HepG2 (cell line): Measurements from ENCODE around the gene RASGRF1. TPM values are rescaled to one million over a fixed set of nuclear protein-coding genes. Genes with fewer than 3 reads are reported as not detected.
A peak's percentile ranks its signal among the peaks of the same experiment; 100 is the strongest.

Experiments used
- ATAC-seq: fragments of 200-7000 bp; cut with Tn5 transposase; 3 replicates; pipeline ENCODE4 v1.9.1; 2020; ENCODE audit warnings: mild to moderate bottlenecking, moderate library complexity
- BruUV-seq: library from RNA; stranded (reverse); fragments of 400-500 nt; replicated peaks from 2 replicates; lab custom pipeline; 2021; lab: Mats Ljungman, UMichigan
- CTCF ChIA-PET: fragments of 300-600 bp; formaldehyde crosslinking; extraction: SDS; loops from one replicate; lab custom pipeline; 2021; ENCODE audit warnings: low total read pairs, inconsistent platforms, low intra/inter-chr PET ratio; lab: Yijun Ruan, JAX
- POLR2A ChIA-PET: fragments of 350-600 bp; sonication (Branson Sonifier 250); formaldehyde crosslinking; loops from one replicate; lab custom pipeline; 2020; ENCODE audit warnings: antibody characterized with exemption, inconsistent platforms; lab: Yijun Ruan, JAX
- DNase-seq: peaks from one replicate; pipeline ENCODE4 v3.0.0-alpha.2; 2015; ENCODE audit warnings: low spot score
- FAIRE-seq: peaks from 3 replicates; lab custom pipeline; 2011; peaks lifted over from hg19 to GRCh38; lab: Jason Lieb, UNC
- H2AFZ ChIP-seq: one replicate; pipeline ENCODE4 v1.6.1; 2011; ENCODE audit warnings: low read length, inconsistent platforms
- H3K27ac ChIP-seq: fragments of 300-600 bp; 3 replicates; pipeline ENCODE4 v1.8.0; 2011; ENCODE audit warnings: mixed run types, mild to moderate bottlenecking, mixed read lengths, low read length, inconsistent platforms; ENCODE audit not compliant: insufficient read depth; ENCODE audit errors: extremely low read length
- H3K27me3 ChIP-seq, 2 experiments: fragments of 200-600 bp in 1 of 2; 2 replicates in 1 of 2; 3 replicates in 1 of 2; pipeline versions ENCODE4 v1.6.0 to v1.8.0; 2011; ENCODE audit warnings: low read length in 2 of 2, mild to moderate bottlenecking in 2 of 2, moderate library complexity in 2 of 2, inconsistent platforms in 1 of 2; ENCODE audit not compliant: insufficient read depth in 2 of 2, control insufficient read depth in 1 of 2
- H3K36me3 ChIP-seq, 2 experiments: fragments of 200-600 bp in 1 of 2; replicated peaks in 1 of 2; 2 replicates in 1 of 2; 3 replicates in 1 of 2; pipeline versions ENCODE4 v1.5.1 to v1.8.0; 2011; ENCODE audit warnings: low read length in 2 of 2, inconsistent platforms in 1 of 2; ENCODE audit not compliant: insufficient read depth in 2 of 2, control insufficient read depth in 1 of 2
- H3K4me1 ChIP-seq: 2 replicates; pipeline ENCODE4 v1.5.1; 2012; ENCODE audit warnings: low read length, inconsistent platforms; ENCODE audit not compliant: insufficient read depth
- H3K4me2 ChIP-seq: 2 replicates; pipeline ENCODE4 v1.6.0; 2011; ENCODE audit warnings: low read depth, low read length, inconsistent platforms
- H3K4me3 ChIP-seq, 3 experiments: fragments of 200-600 bp in 1 of 3; sonication (generic), shearing (Covaris generic) in 1 of 3; replicated peaks in 1 of 3; 2 replicates each; pipeline ENCODE4 v1.5.1; 2011 to 2016; ENCODE audit warnings: low read length in 3 of 3, inconsistent platforms in 2 of 3, low read depth in 2 of 3, mild to moderate bottlenecking in 2 of 3, control low read depth in 1 of 3, mixed read lengths in 1 of 3; ENCODE audit not compliant: insufficient read depth in 1 of 3
- H3K79me2 ChIP-seq: one replicate; pipeline ENCODE4 v1.6.1; 2011; ENCODE audit warnings: low read length, inconsistent platforms; ENCODE audit not compliant: insufficient read depth
- H3K9ac ChIP-seq: 2 replicates; pipeline ENCODE4 v1.6.0; 2011; ENCODE audit warnings: mild to moderate bottlenecking, low read depth, low read length, inconsistent platforms; ENCODE audit not compliant: insufficient read depth
- H3K9me3 ChIP-seq: 2 replicates; pipeline ENCODE4 v1.5.1; 2012; ENCODE audit warnings: mild to moderate bottlenecking, low read length
- H4K20me1 ChIP-seq: 2 replicates; pipeline ENCODE4 v1.6.0; 2011; ENCODE audit warnings: inconsistent platforms, mild to moderate bottlenecking, low read length, moderate library complexity; ENCODE audit not compliant: insufficient read depth
- FOXK1 ChIP-seq: sonication (generic); formaldehyde crosslinking; IDR thresholded peaks from 2 replicates; pipeline ENCODE4 v1.4.0; 2020; ENCODE audit warnings: low read depth, missing genetic modification reagents, borderline replicate concordance
- IRF2 ChIP-seq: IDR thresholded peaks from 2 replicates; pipeline ENCODE4 v1.6.1; 2018; ENCODE audit warnings: missing genetic modification reagents, missing compliant biosample characterization
- MTA1 ChIP-seq: sonication (generic); formaldehyde crosslinking; IDR thresholded peaks from 2 replicates; pipeline ENCODE4 v1.4.0; 2020; ENCODE audit warnings: missing genetic modification reagents, mild to moderate bottlenecking, borderline replicate concordance
- NBN ChIP-seq: fragments of 450-650 bp; conservative IDR thresholded peaks from 2 replicates; pipeline ENCODE4 v1.6.1; 2017
- PTBP1 ChIP-seq: fragments of 200-400 bp; formaldehyde crosslinking; IDR thresholded peaks from 2 replicates; pipeline ENCODE4 v1.6.1; 2018; ENCODE audit warnings: low read length, low read depth; ENCODE audit not compliant: poor library complexity, severe bottlenecking
- TP53 ChIP-seq: sonication (generic); formaldehyde crosslinking; conservative IDR thresholded peaks from 2 replicates; pipeline ENCODE4 v1.4.0; 2020; ENCODE audit warnings: missing genetic modification reagents
- ZBTB38 ChIP-seq: sonication (generic); formaldehyde crosslinking; IDR thresholded peaks from 2 replicates; pipeline ENCODE4 v1.5.1; 2020; ENCODE audit warnings: mild to moderate bottlenecking, missing genetic modification reagents
- ZFY ChIP-seq: sonication (generic); formaldehyde crosslinking; IDR thresholded peaks from 2 replicates; pipeline ENCODE4 v1.4.0; 2020; ENCODE audit warnings: missing genetic modification reagents
- ZNF251 ChIP-seq: sonication (generic); formaldehyde crosslinking; IDR thresholded peaks from 2 replicates; pipeline ENCODE4 v1.9.0; 2021; ENCODE audit warnings: mild to moderate bottlenecking, missing genetic modification reagents
- WGBS: methylation state at CpG from one replicate; pipeline ENCODE4 v1.1.6; 2017; ENCODE audit warnings: low lambda C conversion rate; 5-methylcytosine and 5-hydroxymethylcytosine counted together
- in situ Hi-C: cut with HindIII; loops from 2 replicates; pipeline ENCODE4 v1.10.0; 2017; ENCODE audit warnings: low pct_unique_long_range_greater_than_20kb; ENCODE audit not compliant: extremely low pct_ligation_motif_present
- intact Hi-C: fragments of 100-400 bp; cut with micrococcal nuclease; formaldehyde crosslinking; loops from one replicate; pipeline ENCODE4 v1.10.0; 2022; ENCODE audit not compliant: unreplicated experiment
- polyA plus RNA-seq, 8 experiments: library from polyadenylated mRNA; depleted of rRNA in 3 of 8; stranded (reverse) in 7 of 8; unstranded in 1 of 8; fragments of >200 nt; fragmentation: Illumina TruSeq in 4 of 8; extraction: Trizol in 4 of 8; gene quantifications; 2 replicates each; pipeline versions ENCODE4 v1.2.1 to v1.2.3, GENCODE V29; 2011 to 2016; ENCODE audit warnings: low read depth in 4 of 8, missing spikeins in 1 of 8, mixed read lengths in 1 of 8; ENCODE audit not compliant: insufficient read depth in 1 of 8
- total RNA-seq, 5 experiments: library from RNA; depleted of rRNA; stranded (reverse); fragments of >200 nt; fragmentation: Illumina TruSeq; extraction: Trizol; gene quantifications; 2 replicates each; pipeline ENCODE4 v1.2.3, GENCODE V29; 2016; ENCODE audit warnings: low read depth in 1 of 5
- TF ChIP-seq, protein P1 (sequence below), 2 experiments: IDR thresholded peaks; 2 replicates each; pipeline ENCODE4 v1.6.1; 2011 to 2012; ENCODE audit warnings: low read length in 2 of 2, borderline replicate concordance in 1 of 2, low read depth in 1 of 2, mild to moderate bottlenecking in 1 of 2, moderate library complexity in 1 of 2

Gene RASGRF1
- total and polyA plus RNA-seq, 2 of the 13 experiments (the other 11 are each of a cell fraction or from before 2014, with no cell fraction given), result 0.55 to 3.0 TPM

DNA sequence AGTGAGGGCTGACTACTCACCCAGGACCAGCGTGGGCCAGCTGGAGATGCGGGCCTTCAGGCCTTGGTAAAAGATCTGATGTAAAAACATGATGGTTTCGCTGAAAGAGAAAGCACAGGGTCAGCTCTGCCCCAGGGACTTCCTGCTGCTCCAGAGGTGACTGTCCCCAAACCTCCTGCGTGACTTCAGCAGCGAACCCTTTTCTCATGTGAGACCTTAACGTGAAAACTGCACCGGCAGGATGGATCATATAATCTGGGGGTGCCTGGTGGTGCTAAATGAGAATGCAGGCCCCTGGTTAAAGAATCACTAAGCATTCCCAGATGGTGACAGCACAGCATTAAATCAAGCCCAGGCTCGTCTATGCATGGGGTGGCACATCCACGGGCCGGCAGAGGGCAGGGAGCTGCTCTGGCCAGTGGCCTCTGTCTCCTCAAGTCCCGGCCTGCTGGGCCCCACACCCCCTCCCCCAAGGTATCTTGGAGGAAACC, 55.4 kb downstream of the RASGRF1 start:
- no peaks in the 10 kb centered on the region for H3K79me2 ChIP-seq
- BruUV-seq, result no TSS peak
- DNase-seq, result no peak
- 74% methylated on average over 6 of the region's 11 CpGs for WGBS
- ATAC-seq, result peak; percentile 49
- no peak overlapping the region for H2AFZ ChIP-seq
- H3K4me1 ChIP-seq, result no peaks in the 10 kb centered on the region
- H3K27ac ChIP-seq, result no peak overlapping the region
- H3K9ac ChIP-seq, result no peak overlapping the region
- TF ChIP-seq ZBTB38 (CRISPR knock-in tag) (no peak), PTBP1 (no peak), ZFY (CRISPR knock-in tag) (no peak), FOXK1 (CRISPR knock-in tag) (no peak), NBN (no peak), MTA1 (CRISPR knock-in tag) (no peak), IRF2 (CRISPR knock-in tag) (no peak), ZNF251 (no peak), TP53 (CRISPR knock-in tag) (no peak)
- TF ChIP-seq, protein P1, sequence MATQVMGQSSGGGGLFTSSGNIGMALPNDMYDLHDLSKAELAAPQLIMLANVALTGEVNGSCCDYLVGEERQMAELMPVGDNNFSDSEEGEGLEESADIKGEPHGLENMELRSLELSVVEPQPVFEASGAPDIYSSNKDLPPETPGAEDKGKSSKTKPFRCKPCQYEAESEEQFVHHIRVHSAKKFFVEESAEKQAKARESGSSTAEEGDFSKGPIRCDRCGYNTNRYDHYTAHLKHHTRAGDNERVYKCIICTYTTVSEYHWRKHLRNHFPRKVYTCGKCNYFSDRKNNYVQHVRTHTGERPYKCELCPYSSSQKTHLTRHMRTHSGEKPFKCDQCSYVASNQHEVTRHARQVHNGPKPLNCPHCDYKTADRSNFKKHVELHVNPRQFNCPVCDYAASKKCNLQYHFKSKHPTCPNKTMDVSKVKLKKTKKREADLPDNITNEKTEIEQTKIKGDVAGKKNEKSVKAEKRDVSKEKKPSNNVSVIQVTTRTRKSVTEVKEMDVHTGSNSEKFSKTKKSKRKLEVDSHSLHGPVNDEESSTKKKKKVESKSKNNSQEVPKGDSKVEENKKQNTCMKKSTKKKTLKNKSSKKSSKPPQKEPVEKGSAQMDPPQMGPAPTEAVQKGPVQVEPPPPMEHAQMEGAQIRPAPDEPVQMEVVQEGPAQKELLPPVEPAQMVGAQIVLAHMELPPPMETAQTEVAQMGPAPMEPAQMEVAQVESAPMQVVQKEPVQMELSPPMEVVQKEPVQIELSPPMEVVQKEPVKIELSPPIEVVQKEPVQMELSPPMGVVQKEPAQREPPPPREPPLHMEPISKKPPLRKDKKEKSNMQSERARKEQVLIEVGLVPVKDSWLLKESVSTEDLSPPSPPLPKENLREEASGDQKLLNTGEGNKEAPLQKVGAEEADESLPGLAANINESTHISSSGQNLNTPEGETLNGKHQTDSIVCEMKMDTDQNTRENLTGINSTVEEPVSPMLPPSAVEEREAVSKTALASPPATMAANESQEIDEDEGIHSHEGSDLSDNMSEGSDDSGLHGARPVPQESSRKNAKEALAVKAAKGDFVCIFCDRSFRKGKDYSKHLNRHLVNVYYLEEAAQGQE (IDR thresholded peaks at IDR 0.05; ENCODE audit: borderline replicate concordance in 1 of 2, low read depth in 1 of 2, low read length in 2 of 2), result no peak
- TF ChIP-seq, all 625 proteins: peak for 0
- POLR2A ChIA-PET, result no interaction called here
- peaks cover 0 to 22% of the 10 kb centered on the region in 2 experiments for H3K27me3 ChIP-seq
- intact Hi-C loops (no loop called here), in situ Hi-C loops (no loop called here)
- CTCF ChIA-PET, result no interaction called here
- no peak overlapping the region for H3K4me3 ChIP-seq
- no peaks in the 10 kb centered on the region for H3K36me3 ChIP-seq
- no peaks in the 10 kb centered on the region for H4K20me1 ChIP-seq
- FAIRE-seq, result no peak
- no peak overlapping the region for H3K4me2 ChIP-seq
- no peaks in the 10 kb centered on the region for H3K9me3 ChIP-seq
